AG10803 (cell line): ENCODE results near the gene GJB6.

Experiments
- DNase-seq: peaks from one replicate; pipeline ENCODE4 v3.0.0; 2010; ENCODE audit warnings: low read depth
- H3K4me3 ChIP-seq: 2 replicates; pipeline ENCODE4 v1.5.1; 2011; ENCODE audit warnings: mild to moderate bottlenecking, low read length, control low read depth
- CTCF ChIP-seq: conservative IDR thresholded peaks from 2 replicates; pipeline ENCODE4 v1.5.1; 2011; ENCODE audit warnings: mild to moderate bottlenecking, low read length, control low read depth, inconsistent platforms

GJB6 gene

GRCh38 chr13:20198781-20199180 is 33.3 kb downstream of the GJB6 start:
- no peak for DNase-seq
- no peak for TF ChIP-seq CTCF
- H3K4me3 ChIP-seq, result no peak overlapping the region

DNA sequence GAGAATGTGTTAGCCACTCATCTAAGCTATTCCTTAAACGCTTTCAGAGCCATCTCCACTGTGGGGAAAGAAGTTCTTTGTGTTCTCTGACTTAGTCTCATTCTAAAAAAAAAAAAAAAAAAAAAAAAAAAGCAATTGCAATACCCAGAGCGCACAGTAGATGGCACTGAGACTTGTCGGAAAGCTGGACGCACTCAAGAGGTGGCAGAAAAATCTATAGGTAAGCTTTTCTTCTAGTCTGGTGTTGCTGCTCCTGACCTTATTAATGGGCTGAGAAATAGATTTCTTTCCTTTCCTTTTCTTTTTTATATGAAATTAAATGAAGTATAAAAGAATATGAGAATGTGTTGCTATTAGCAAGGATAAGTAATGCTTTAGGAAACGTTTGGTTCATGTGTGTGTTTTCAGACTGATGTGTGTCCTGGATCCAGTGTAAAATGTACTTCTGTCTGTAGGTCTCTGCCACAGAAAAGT is 34.7 kb downstream of the GJB6 start:
- H3K4me3 ChIP-seq, result no peak overlapping the region
- DNase-seq, result peak; percentile 42
- peak; percentile 81 for TF ChIP-seq CTCF

DNA sequence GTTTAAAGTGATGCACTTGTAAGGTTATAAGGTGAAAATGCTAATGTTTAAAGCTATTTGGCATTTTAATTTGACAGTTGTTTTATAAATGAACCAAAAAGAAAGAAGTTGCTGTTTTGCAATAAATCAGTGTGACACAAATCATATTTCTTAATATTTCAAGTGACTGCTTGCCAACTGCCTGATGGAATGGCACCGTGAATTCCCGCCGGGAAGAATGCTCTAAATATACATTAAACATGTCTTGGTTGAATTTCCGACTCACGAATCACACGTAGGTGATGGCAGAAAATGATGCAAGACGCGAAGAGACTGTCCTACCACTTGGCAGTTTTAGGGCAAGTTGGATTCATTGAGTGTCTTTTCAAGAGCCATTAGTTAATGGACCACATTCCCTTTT is 36.3 kb downstream of the GJB6 start:
- DNase-seq, result no peak
- TF ChIP-seq CTCF, result no peak
- no peak overlapping the region for H3K4me3 ChIP-seq

DNA sequence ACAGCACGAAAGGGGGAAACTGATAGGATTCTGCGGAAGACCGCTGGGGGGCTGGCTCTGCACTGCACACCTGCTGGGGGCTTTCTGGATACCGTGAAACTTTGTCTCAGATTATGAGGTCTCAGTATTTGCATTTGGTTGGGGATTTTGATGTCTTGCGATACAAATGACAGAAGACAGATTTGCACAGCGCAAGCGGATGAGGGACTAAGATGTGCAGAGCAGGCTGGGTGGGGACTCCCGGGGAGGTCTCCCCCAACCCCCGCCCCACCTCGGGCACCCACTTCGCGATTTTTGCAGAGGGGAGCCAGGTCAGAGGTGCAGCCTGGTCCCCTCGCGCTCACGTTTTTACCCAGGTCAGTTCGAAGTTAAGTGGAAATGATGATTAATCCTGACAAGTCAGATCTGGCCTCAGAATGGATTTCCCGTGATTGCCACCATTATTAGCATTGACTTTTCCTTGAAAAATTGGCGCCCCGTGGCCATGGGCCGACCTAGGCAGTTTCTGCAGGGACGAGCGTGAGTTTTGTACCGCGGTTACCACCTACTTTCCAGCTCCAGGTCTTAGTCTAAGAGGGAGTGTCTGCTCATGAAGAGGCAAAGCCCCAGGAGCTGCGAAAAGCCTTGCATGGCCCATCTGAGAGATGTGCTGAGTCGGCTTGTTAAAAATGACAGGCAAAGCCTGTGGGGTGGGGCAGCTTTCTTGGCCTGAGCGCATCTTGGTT is 38.0 kb downstream of the GJB6 start:
- no peak for TF ChIP-seq CTCF
- DNase-seq, result no peak
- H3K4me3 ChIP-seq, result no peak overlapping the region

- no peak for TF ChIP-seq CTCF
- no peak overlapping the region; the same call in 1 of the 2 replicates for H3K4me3 ChIP-seq
- DNase-seq, result no peak
Measured at GRCh38 chr13:20193162-20193906, 38.8 kb downstream of the GJB6 start.

GRCh38 chr13:20192836-20193161 is 39.3 kb downstream of the GJB6 start, which contains the start of gene GJB2:
Gene GJB2 (minus strand): TSS chr13:20192938. CDS start chr13:20189581, 3,357 bp downstream.
- no peak for DNase-seq
- no peak for TF ChIP-seq CTCF
- H3K4me3 ChIP-seq, result peak within 1 kb of the TSS; percentile 41

- no peak for TF ChIP-seq CTCF
- no peak for DNase-seq
- H3K4me3 ChIP-seq, result peak overlapping the region; percentile 41
Measured at GRCh38 chr13:20192158-20192835, 39.8 kb downstream of the GJB6 start.
